NOMO-1 (cell line): Measurements from ENCODE around the gene SPECC1.

Experiments used
- DNase-seq, 2 experiments: peaks; one replicate each; lab custom pipeline; 2025; ENCODE audit not compliant: unreplicated experiment in 2 of 2; lab: John Stamatoyannopoulos, UW

Gene SPECC1

DNA sequence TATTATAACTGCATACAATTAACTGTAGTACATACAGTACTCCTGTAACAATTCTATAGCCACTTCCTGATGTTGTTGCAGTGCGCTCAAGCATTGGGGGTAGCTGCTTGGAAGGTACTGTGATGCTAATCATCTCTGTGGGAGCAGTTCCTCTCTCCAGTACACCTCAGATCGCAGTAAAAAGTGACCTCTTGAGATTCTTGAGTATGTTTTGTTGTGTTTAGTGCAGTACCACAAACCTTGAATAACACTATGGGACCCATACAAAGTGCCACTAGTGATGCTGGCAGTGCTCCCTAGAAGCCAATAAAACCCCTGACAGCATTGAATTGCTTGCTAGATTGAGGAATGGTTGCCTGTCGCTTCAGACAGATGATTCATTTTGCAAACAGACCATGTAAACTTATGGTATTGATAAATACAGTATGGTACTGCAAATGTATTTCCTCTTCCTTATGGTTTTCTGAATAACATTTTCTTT lies 193.0 kb downstream of the SPECC1 start:
- DNase-seq = no peak

DNA sequence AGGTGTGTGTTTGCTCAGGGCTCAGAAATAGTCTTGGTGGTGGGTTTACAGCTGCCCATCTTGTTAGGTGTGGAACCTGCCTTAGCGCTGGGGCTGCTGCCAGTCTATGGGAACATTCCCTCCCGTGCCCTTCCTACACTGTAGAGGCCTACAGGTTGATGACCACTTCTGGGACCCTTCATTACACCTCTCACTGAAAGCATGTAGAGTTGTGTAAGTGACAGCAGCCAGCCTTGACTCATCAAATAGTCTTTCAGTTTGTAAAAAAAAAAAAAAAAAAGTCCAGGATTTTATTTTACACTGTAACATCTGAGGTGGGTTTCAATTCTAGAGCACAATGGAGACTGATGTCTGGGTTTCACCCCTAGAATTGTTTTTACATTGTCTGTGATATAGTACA lies 193.9 kb downstream of the SPECC1 start:
- no peak for DNase-seq

- peak; percentile 2 to 58 for DNase-seq
These were observed 194.7 kb downstream of the SPECC1 start for GRCh38 chr17:20203761-20204263.

GRCh38 chr17:20205609-20206008 lies 196.4 kb downstream of the SPECC1 start:
- no peak for DNase-seq

- no peak for DNase-seq
These were observed 196.9 kb downstream of the SPECC1 start for GRCh38 chr17:20206068-20206467.

DNA sequence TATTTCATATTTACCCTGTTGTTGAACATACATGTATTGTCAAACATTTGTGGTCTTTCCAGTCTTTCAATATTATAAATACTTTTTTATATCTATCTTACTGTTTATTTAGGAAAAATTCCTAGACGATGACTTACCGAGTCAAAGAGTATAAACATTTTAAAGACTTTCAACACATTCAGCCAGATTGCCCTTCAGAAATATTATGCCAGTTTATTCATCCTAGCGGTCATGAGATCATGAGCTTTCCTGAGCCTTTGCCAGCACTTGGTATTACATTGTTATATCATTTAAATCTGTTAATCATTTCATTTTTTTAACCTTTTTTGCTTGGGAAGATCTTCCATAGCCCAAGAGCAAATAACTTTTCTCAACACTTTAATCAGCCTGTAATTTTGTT lies 197.4 kb downstream of the SPECC1 start:
- DNase-seq = no peak

GRCh38 chr17:20207262-20207985 lies 198.3 kb downstream of the SPECC1 start:
- DNase-seq = no peak

- no peak for DNase-seq
These were observed 199.6 kb downstream of the SPECC1 start for GRCh38 chr17:20208717-20209116.

DNA sequence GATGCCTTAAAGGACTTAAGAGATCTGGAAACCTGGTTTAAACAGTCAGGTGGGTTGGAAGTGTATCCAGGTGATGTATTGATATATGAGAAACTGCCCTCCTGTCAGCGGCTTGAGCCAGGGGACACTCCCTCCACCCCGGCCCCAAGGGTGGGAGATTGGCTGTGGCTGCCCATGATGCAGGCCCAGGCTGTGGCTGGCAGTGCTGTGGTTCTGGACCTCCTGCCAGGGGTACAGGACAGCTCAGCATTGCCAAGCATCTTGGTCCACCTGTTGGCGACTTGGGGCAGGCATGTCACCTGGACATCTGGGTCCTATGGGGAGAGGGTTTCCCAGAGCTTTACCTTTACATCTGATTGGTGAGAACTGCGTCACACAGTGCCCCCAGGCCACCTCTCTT lies 201.0 kb downstream of the SPECC1 start:
- DNase-seq = no peak

GRCh38 chr17:20210614-20211013 lies 201.5 kb downstream of the SPECC1 start:
- DNase-seq = no peak

DNA sequence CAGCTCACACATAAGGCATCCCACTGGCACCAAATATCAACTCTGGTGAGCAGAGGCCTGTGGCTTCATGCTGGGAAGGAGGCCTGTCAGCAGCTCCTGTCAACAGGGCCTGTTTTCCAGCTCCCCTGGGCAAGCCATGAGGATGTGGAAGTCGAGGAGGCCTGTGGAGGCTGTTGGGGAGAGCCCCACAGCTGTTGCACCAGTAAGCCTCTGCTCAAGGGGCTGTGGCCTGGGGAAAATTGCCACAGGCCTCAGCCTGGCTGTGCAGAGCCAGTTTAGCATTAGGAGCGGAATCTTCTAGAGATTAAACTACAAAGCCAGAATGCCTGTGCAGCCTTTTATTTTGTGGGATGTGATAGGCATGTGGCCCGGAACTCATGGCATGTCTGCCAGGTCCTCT lies 202.1 kb downstream of the SPECC1 start:
- no peak for DNase-seq

- DNase-seq = no peak
These were observed 204.3 kb downstream of the SPECC1 start for GRCh38 chr17:20213449-20213848.

DNA sequence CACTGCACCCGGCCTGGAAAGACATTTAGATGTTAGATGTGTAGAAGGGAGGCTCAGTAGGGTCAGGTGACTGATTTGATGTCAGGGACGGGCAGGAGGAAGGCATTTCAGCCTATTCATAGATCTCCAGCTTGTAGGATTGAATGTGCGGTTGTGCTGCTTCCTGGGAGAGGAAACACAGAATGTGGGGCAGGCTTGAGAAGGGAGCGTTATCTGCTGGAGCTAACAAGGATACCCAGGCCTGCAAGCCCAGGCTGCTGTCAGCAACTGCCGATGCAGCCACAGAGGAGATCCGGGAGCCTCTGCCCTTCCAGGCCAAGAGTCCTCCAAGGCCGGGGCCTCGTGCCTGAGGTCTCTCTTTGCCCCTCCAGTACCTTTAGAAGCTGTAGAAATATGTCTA lies 205.6 kb downstream of the SPECC1 start:
- no peak for DNase-seq

DNA sequence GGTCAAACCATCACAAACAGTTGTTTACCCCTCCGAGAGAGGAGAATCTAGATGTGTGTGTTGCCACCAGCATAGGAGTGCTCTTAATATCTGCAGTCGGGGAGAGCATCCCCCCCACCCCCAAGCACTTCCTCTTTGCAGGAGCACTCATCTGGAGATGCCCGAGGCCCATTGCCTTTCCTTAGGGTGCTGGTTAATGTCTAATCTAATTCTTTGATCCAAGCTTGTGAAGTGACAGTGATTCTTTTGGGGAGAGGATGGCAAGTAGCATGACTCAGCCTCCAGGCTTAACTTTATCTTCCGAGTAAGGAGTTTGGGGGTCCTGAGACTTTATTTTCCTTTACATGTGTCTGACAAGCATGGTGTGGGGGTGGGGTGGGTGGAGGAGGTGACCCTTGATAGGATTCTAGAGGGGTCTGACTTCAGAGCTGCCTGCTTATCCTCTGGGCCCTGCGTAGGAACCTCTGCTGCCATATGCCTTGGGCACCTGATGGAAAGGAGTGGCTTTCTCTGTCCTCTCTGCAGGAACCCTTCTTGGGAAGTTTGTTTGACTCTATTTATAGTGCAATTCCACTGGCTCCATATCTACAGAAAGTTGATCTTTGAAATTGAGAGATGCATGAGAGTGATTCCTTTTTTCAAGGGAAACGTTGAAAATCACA lies 207.1 kb downstream of the SPECC1 start:
- DNase-seq = no peak

DNA sequence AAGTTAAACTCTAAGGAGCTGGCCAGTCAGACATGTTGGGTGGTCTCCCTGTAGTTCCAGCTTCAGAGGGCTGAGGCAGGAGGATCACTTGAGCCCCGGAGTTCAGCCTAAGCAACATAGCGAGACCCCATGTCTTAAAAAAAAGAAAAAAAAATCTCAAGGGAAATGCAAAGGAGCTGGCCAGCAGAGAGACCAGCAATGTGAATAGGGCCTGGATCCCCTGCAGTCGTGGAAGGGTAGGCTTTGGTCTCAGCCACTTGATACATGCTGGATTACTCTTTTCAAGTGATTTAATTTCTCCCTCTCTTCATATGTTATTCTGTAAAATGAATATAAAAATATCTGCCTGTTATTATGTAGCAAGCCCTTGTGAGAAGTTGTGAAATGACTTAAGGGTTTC lies 207.7 kb downstream of the SPECC1 start:
- no peak for DNase-seq

- no peak for DNase-seq
These were observed 208.5 kb downstream of the SPECC1 start for GRCh38 chr17:20217677-20218076.

DNA sequence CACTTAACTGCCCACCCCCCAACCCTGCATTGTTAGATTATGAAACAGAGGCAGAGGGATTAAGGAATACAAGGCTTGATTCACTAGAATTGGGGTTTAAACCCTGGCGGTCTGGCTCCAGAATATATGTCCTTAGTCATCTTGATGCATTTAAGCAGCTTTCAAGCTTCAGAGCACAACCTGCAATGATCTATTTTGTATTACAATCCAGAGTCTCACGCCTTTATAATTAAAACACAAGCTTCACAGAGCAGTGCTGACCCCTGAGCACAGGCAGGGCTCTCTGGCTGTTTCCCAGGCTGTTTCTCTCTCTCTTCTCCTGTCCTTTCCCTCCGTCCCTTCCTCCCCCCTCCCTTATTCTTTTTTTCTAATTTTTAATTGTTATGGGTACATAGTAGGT lies 209.1 kb downstream of the SPECC1 start:
- no peak for DNase-seq

- DNase-seq = no peak
These were observed 214.7 kb downstream of the SPECC1 start for GRCh38 chr17:20223808-20224328.

- DNase-seq = no peak
These were observed 215.2 kb downstream of the SPECC1 start for GRCh38 chr17:20224379-20224778.

DNA sequence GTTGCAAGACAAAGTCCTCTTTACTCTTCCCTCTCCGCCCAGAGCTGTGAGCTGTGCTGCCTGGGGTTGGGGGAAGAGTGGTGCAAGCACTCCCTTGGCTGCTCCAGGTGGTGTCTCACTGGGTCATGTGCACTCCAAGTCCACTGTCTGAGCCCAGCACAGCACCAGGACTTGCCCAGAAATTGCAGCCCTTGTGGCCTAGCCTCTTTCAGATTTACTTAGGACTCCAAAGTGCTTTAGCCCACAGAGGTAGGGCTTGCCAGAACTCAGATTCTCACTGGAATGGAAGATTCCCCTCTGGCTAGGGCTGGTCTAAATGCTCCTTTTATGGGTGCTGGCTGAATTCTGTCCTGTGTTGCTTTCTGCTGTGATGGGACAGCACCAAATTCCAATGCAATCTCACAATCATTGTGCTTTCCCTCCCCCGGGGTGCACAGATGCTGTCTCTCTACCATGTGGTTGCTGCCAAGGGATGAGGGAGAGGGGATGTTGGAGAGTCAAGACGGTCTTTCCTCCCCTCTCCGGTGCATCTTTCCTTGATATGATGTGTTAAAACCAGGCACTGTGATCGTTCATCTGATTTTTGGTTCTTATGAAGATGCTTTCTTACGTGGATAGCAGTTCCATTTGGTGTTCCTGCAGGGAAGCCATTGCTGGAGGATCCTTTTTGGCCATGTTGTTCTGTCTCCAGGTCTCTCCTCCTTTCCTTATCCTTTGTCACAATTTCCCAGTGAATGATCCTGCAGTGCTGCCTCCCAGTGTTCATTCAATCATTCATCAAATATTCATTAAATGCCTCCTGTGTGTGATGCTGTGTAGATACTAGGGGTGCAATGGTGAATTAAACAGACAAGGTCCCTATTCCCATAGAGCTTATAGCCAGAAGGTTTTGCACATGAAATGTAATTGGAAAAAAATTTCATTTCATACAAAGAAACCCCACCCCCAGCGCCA lies 216.3 kb downstream of the SPECC1 start:
- no peak for DNase-seq
